Stimulated activated CD8-positive, alpha-beta memory T cell treated with anti-CD3 and anti-CD28 coated beads, Interleukin-12 subunit alpha, Interleukin-12 subunit beta, amount 100 ng/mL, for 24 hours (primary cell): ENCODE data around the gene MIER1.

ENCODE experiments used
- DNase-seq: peaks from one replicate; pipeline ENCODE4 v3.0.0-alpha.2; 2020; ENCODE audit errors: extremely low read depth

MIER1 gene

DNA sequence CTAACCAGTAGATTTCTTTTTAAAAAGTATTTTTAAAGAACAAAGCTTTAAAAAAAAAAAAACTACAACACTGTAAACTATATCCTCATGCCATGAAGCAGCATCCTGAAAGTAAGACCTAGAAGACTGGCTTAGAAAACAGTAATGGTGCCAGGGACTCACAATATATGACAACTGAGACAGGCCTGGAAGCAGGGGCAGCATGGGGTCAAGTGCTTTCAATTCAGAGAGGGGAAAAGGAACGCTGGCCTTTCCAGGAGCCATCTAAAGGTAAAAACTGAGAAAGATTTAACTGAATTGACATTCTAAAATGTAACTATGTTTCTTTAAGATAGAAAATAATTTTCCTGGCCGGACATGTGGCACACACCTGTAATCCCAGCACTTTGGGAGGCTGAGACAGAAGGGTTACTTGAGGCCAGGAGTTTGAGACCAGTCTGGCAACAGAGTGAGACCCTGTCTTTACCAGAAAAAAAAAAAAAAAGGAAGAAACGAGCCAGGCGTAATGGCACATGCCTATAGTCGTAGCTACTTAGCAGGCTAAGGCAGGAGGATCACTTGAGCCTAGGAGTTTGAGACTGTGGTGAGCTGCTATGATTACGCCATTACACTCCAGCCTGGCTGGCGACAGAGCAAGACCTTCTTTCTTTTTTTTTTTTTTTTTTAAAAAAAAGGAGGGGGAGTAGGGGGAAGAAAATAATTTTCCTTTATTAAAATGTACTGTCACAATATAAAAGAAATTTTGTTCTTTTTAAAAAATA lies 75.0 kb downstream of the MIER1 start:
- DNase-seq = no peak

DNA sequence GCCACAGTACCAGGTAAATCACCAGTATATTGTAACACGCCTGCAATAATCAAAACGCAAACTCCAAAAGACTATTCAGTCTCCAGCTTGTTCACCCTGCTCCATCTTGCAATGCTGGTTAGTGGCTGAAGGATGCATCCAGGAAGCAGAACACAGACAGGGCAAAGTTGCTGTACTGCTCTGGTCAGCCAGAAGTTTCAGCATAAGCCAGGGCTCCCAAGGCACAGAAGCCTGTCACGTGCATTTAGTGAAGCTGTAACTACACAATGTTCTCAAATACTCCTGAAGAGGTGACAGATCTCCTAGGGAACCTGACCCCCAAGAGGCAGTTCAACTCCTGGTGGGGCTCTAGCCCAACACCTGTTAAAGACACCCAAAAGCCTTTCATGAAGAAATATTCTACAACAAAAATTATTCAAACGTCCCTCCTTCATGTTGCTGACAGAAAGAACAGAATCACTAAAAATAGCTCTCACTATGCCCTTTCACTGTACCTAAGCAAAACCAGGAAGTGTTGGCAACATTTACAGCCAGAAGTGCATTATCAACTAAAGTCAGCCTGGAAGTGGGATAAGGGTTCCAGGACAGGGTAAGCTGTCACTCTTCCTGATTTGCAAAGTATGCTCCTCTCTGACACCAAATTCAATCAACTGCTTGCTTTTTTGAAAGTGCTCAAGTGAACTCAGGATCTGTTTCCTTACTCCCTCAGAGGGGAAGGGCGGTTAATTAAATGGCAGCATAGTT lies 77.1 kb downstream of the MIER1 start:
- DNase-seq = no peak

DNA sequence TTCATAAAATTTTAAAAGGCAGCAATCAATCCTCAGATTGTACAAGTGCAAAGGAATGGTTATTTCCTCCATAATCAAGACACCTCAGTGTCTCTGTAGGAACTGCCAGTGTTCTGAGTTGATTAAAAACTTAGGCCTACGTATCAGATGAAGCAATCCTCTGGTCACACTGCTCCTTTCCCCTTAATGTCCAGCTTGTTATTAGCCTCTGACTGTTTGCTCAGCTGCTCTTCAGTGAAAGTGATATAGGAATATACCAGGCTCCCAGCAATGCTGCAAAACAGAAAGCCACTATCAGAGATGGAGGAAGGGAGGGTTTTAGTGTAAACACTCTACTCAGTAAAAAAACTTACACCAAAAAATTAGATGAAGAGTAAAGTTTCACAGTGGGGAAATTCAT lies 79.4 kb downstream of the MIER1 start:
- DNase-seq = no peak

DNA sequence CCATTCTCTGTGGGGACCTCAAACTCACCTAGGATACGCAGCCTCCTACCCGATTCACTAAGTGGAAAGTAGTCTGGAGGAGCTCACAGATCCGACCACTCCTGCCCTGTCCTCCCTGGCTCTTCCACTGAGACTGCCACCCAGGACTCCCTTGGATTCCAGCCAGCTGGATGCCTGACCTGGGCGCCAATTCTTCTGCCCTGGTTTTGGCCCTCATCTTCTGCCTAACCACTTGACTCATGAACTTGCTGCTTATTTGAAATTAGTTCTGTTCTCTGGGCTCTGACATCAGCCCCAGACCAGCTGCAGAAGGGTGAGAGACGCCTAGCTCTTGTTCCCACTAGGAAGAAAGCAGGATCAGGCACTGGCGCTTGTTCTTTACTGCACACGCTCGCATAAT lies 80.3 kb downstream of the MIER1 start:
- no peak for DNase-seq

DNA sequence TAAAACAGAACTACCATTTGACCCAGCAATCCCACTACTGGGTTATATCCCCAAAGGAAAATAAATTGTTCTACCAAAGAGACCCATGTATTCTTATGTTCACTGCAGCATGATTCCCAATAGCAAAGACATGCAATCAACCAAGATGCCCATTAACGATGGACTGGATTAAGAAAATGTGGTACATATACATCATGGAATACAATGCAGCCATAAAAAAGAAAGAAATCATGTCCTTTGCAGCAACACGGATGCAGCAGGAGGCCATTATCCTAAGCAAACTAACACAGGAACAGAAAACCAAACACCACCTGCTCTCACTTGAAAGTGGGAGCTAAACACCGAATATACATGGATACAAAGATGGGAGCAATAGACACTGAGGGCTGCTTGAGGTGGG lies 85.0 kb downstream of the MIER1 start:
- DNase-seq = no peak

DNA sequence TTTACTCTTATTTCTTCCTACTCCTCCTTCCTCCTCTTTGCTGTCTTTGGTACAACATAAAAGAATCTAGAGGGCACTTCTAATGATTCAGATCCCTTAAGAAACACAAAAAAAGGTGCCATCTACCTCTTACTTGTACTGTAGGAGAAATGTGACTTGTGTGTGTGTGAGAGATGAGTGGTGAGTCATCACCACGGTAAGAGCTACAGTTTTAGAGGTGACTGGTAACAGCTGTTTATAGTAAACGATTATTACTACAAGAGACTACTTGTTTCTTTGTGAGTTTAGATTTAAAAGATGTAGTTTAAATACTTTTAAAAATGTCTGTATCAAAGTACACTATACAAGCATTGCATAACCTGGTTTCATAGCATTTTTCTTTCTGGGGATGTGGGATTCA lies 88.8 kb downstream of the MIER1 start:
- no peak for DNase-seq

DNA sequence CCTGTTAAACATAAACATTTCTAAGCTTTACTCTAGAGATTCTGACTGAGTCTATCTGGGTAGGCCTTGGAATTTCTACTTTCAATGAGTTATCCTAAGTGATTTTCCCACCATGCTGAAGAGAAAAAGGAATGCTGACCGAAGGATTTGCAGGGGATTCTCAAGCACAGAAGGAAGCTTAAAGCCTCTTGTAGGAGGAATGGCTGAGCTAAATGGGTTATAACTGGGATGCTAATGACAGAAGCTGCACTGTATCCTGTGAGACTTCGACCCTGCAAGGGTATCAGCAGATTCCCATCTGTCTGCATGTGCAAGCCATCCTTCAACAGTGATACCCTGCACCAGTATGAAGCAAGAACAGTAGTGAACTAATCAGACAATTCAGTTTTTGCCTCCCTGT lies 93.8 kb downstream of the MIER1 start:
- DNase-seq = no peak

DNA sequence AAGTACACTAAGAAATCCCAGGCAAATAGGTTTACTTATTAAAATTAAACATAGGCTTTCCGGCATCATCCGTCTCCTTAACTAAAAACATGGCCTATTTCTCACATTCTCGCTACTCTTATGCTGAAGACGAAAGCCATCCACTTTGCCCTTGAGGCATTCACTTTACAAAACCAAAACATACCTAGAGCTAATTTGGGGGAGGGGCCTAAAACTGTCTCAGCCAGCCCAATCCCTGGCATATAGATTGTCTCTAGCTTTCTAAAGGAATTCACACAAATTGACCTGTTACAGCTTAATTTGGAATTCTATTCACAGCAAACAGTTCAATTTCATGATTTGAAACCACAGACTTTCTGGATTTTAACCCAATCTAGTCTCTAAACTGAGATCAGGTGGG lies 94.3 kb downstream of the MIER1 start:
- DNase-seq = no peak

DNA sequence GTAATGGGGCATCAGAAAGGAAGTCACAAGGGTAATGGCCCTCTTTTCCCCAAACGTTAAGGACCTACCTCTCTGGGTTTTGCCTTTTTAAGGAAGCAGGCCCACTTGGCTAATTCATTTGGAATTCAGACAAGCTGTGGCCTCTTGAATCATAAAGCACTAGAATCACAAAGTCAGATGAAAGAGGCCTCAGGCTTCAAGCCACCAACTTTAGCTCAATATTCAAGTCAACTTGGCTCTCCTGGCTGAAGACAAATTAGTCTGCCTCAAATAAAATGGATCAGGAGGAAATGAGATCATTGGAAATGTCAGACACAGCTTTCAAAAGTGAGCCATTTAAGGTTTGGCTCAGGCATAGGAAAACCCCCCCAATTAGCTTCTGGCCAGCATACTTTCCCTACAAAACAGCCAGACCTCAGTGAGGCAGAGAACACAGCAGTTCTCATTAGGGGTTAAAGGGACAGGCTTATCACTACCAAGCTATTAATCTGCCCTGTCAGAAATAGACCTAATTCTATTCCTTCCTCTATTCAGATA lies 94.9 kb downstream of the MIER1 start:
- no peak for DNase-seq

DNA sequence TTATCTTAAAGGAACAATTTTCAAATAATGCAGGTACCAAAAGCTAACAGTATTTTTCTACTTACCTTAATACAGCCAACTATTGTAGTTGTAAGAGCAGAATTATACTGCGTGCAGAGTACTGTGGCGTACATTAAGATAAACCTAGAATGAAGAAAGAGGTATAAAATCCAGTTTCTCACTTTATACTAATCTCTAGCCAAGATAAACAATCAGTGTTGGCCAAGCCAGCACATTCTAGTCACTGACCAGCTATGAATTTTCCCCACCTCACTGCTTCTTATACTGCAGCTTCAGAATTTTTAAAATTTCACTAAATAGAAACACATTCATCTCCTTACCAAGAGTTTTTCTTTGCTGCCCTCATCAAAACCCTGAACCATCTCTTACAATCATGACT lies 95.5 kb downstream of the MIER1 start:
- no peak for DNase-seq

DNA sequence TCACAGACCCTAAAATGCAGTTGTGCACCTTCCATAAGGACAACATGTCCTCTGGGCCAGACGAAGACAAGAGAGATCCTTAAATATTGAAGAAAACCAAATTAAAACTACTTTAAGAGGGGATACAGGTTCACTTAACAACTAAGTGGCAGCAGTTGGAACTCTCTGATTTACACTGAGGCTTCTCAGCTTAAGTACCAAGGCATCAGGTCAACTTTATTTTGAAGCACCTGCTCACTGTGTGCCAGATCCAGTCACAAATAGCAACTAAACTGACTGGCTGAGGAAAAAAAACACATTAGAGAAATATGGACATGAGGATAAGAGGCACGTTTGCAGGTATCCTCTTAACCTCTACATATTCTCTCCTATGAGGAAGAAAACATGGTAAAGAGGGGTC lies 96.0 kb downstream of the MIER1 start:
- no peak for DNase-seq

DNA sequence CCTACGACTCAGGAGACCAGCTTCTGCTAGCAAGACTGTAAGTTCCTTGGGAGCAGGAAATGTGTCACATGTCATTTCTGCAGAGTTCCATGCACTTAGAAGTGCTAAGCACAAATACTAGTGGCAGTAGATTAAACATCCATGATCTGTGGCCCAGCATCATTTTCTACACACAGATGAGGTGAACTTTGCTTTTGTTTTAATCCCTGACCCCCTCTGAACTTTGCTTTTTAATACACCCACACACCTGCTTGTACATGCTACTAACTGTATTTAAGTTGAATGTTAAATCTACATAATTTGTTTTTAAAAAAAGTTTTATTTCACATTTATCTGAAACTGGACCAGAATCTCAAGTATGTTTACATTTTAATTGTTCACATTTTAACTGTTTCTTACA lies 104.7 kb downstream of the MIER1 start:
- no peak for DNase-seq

DNA sequence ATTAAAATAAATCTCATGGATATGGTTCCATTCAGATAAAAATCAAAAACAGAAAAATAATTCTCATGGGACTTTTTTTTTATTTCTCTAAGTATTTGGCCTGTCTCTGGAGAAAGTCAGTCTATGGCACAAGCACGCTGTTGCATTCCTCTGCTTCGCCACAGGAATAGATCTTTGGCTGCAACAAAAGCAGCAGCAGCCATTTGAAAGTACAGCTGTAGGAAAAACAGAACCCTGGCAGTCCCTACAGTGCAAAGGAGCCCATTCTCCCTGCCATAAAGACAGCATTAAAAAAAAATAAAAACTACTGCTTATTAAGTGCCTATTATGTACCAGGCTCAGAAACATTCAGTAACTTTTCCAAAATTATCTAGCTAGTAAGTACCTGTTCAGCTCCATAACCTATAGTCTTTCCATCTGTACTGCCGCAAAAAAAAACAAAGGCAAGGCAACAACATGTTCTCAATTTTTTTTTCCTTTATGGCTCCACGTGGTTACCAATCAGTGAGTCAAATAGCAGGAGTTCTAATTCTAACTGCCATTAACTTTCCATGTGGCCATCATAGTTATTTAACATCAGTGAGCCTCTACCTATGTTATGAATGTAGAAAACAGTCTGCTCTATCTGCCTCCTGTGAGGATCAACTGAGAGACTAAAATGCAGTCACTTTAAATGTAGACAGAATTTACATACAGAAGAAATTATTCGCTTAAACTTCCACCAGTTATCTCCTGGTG lies 106.5 kb downstream of the MIER1 start:
- no peak for DNase-seq

DNA sequence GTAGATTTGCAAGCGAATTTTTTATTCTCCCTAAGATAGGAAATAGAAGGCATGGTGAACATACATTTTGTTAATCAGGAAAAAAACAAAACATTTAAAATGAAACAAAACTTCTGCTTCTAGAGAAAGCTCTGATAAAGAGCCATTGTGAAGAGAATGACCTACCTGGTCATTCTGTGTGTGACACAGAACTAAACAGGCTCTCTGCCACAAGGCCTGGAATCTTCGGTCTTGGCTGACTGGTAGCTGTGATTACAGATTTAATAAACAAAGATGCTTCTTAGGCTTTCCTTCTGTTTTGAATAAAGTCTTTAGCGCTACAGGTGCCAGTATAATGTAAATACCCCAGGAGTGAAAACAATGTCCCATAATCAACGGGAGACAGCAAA lies 107.1 kb downstream of the MIER1 start:
- DNase-seq = no peak
